ENCODE measurements around the gene TEPSIN.

The TEPSIN gene

DNA sequence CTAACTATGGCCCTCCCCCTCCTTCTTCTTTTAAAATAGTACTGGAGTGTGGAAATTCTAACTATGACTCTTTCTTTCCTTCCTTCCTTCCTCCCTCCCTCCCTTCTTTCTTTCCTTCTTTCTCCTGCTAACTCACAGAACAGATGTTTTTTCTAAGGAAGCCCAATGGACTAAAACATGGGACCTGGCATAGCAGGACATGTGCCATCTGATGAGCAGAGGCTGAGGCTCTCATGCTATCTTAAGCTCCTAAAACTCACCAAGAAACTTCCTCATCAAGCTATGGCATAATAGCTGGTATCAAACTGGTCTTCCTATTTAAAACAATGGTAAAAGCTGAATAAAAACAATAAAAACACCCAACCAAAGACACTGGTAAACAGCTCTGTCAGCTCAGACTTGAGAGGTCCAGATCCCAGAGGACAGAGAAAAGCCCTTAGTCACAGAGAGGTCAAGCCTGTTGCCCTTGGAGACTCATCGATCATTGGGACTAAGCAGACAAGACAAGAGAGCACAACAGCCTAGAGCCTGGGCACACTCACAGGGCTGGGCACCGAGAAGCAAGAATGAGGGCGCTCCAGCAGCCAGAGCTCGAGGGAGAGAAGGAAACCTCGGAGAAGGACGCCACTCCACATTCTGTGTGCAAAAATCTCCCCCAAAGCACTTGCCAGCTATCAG lies 28.7 kb upstream of the TEPSIN start:
- DNase-seq, result no peak

DNA sequence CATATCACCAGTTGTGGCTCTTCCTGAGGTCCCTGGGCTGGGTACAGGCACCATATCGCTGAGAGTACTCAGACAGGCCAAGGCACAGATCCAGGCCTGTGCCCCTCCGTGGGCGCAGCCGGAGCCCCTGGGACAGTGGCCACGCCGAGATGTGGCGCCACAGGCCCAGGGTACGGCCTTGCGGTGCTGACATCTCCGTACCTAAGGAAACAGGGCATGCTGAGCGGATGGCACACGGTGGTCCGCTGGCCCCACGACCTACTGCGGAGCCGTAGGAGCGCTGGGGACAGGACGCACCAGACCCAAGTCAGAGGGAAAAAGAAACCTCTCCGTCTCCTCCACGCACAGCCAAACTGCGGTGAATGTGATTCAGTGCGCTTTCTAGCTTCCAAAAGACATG lies 26.7 kb upstream of the TEPSIN start:
- no peak for DNase-seq

- DNase-seq, result no peak
These were observed 25.8 kb upstream of the TEPSIN start for GRCh38 chr17:81264640-81265039.

GRCh38 chr17:81263371-81264181 lies 24.7 kb upstream of the TEPSIN start:
- no peak for DNase-seq

DNA sequence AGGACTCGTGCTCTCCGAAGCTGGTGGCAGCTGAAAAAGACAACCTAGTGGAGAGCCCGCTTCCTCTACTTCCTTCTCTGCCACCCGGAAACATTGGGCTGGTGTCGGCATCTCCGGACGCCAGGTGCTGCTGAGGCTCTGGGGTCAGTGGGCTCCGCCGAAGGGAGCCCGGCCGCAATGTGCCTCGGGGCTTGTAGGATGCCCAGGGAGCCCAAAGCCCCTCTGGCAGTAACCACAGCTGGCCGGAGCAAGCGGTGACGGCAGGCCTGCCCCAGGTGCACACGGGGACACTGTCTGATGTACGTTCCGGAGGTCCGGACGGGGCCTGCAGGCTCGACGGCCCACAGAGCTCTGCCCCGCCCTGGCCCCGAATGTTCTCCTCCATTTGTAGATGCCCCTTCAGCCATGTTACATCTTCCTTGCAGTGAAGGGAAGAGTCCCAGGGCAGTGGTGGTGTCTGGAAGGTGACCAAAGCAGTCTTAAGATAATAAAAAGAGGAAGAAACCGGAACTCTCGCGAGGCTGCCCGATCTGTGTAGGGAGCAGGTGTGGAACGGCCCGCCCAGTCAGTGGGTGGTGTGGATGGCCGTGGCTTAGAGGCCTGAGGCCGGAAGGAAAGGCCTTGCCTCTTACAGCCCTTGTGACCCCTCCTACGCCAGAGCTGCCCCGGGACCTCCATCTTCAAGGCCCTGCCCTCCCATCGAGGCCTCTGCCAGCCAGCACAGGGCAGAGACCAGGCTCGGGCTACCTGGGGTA lies 22.9 kb upstream of the TEPSIN start:
- DNase-seq, result no peak

- DNase-seq, result no peak
These were observed 22.2 kb upstream of the TEPSIN start for GRCh38 chr17:81261096-81261495.

DNA sequence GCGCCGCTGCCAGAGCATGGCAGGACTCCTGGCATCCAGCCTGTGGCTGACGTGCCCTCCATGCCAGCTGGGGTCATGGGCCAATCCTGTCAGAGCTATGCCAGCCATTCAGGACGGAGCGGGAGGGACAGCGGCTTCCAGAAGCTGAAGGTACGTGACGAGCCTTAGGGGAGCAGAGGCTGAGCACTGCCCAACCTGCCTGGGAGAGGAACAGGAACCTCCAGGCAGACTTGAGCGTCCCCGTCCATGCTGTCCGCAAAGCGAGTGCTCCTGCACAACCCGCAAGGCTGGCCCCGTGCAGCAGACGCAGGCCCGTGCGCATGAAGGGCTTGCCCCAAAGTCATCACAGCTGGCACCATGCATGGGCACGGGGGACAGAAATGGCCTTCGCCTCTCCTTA lies 21.8 kb upstream of the TEPSIN start:
- DNase-seq, result no peak

GRCh38 chr17:81260171-81260570 lies 21.3 kb upstream of the TEPSIN start:
- DNase-seq, result no peak

DNA sequence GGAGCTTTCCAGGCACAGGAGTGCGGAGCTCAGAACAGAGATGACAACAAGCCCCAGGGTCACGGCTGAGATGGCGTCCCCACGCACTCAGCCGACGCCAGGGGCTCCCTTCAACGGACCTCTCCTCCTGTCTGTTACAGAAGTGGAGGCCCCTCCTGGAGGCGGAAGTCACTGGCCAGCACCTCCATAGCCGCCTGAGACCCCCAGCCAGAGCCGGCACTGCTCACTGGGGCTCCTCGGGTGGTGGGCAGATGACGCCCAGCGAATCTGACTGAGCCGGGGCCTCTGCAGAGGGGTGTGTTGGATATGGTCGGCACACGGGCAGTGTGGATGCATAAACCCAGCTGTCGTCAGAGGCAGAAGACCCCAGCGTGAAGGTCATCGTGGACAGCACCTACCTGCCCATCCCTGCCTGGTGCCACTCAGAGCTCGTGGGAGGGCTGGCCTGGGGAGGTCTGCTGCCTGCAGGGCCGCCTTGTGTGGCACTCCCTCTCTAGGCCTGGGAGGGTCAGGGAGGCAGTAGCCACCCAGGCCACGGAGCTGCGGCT lies 20.3 kb upstream of the TEPSIN start:
- DNase-seq, result no peak

- no peak for DNase-seq
These were observed 19.4 kb upstream of the TEPSIN start for GRCh38 chr17:81258292-81258691.

DNA sequence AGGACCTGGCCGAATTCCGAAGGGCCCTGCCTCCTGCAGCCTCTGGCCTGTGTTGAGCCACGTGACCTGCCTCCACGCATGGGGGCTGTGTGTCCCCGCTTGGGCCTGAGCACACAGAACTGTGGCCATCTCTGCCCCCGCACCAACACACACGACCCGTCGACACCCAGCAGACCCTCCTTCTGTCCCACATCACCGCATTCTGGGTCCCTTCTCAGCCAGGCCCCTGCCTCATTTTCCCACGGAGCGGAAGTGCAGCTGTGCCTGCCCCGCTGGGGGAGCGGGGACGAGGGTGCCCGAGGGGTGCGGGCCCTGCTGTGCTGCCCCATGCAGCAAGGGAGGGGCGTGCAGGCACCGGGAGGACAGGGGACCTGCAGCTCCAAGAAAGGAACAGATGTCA lies 18.7 kb upstream of the TEPSIN start:
- no peak for DNase-seq

GRCh38 chr17:81256616-81257015 lies 17.8 kb upstream of the TEPSIN start:
- no peak for DNase-seq

DNA sequence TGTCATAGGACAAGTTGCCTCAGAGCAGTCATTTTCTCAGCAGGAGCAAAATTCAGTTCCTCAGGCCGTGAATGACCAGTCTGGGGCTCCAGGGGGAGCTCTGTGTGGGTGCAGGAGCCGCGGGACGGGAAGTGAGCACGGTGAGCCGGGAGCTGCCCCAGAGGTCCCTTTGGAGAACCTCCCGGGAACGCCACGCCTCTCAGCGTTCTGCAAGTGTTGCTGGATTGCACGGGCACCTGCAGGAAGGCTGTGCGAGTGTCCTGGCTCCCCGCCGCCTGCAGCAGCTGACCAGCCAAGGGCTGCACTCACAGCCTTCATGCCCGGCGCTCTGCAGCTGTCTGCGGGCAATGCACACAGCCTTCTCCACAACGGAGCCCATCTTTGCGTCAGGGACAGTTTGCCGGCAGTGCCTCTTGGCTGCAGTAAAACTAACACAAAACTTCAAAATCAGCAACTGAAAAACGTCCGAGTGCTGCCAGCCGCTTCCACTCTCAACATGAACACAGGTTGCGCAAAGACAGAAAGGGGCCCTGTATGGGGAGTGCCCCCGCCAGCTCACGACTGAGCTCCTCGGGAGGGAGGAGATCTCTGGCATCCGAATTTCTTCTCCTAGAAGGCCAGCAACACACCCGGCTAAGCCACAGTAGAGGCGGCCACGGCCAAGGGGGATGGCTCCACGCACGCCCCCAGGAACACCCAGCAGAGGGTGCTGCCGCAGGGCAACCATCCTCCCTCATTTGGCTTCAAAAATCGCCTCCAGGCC lies 16.3 kb upstream of the TEPSIN start:
- no peak for DNase-seq

GRCh38 chr17:81253358-81254131 lies 14.7 kb upstream of the TEPSIN start:
- peak in 4 of 5 donors; percentile 36 to 56 (median 42) for DNase-seq

GRCh38 chr17:81252987-81253329 lies 14.1 kb upstream of the TEPSIN start:
- no peak for DNase-seq

- no peak for DNase-seq
These were observed 13.6 kb upstream of the TEPSIN start for GRCh38 chr17:81252326-81252986.

DNA sequence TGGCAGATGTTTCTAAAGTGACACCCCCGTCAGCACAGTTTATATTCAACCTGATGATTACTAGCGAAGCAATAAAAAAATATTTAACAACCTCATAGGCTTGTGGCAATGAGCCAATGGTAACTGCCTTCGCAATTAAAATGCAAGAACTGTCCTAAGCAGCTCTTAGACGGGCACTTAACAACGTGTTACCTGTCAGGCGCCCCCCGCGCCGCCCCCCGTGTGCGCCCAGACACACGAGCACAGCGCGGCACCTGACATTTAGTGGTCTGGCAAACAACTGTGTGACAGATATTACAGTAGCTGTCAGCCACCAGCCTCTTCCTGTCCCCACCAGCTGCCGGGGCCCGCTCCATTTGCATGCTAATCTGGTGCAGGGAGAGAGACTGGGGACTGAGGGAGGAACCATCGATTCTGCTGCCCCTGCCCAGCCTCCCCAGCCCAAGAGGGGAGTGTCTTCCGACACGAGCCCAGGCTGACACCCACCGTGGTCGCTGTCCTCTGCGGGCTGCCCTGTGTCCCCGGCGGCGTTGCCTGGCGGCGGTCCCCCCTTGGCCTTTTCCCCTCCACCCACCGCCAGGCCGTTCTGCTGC lies 12.9 kb upstream of the TEPSIN start:
- no peak for DNase-seq

DNA sequence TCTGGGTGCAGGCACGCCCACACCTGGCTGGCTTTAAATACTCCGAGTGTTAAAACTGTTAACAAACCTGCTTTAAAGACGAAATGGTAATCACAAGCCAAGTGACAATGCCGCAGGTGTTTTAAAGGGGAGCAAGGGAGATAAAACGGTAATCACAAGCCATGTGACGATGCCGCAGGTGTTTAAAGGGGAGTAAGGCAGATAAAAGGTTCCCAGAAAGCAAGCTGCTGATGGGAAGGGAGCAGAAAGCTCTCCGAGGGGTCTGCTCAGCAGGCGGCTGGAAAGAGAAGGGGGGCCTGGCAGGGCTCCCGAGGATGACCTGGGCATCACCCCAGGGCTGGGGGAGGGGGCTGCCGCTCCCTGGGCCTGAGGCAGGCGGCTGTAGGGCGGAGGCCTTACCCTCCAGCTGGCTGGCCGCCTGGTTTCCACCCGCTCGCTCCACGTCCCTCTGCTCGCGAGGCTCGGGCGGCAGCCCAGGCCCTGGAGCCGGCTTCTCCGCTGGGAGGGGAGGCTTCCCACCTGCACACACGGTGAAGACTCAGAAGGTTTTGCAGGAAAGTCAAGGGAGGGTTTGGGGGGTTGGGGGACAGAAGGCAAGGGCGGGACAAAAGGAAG lies 12.3 kb upstream of the TEPSIN start:
- no peak for DNase-seq

GRCh38 chr17:81250286-81251093 lies 11.6 kb upstream of the TEPSIN start:
- DNase-seq, result no peak

Measured in T-helper 1 cell (primary cell).